Aorta (tissue), 5 donors: ENCODE measurements around the gene PRR30. TPM values are rescaled to one million over a fixed set of nuclear protein-coding genes. Genes with fewer than 3 reads are reported as not detected.

Experiments used
- ATAC-seq: fragments of 200-7000 bp; cut with Tn5 transposase; one replicate; pipeline ENCODE4 v1.9.1; 2022; ENCODE audit warnings: moderate library complexity; ENCODE audit not compliant: low FRiP score
- DNase-seq, 2 donors: peaks; one replicate each; pipeline ENCODE4 v3.0.0-alpha.2; 2020
- H3K27ac ChIP-seq, 2 donors: one replicate each; pipeline ENCODE4 v1.5.1; 2013; ENCODE audit warnings: low read length in 2 of 2, mild to moderate bottlenecking in 2 of 2, moderate library complexity in 2 of 2, control low read depth in 1 of 2, inconsistent platforms in 1 of 2, low read depth in 1 of 2
- H3K27me3 ChIP-seq, 2 donors: one replicate each; pipeline ENCODE4 v1.6.1; 2013; ENCODE audit warnings: control low read depth in 1 of 2, low read length in 1 of 2, mild to moderate bottlenecking in 1 of 2, moderate library complexity in 1 of 2; ENCODE audit not compliant: insufficient read depth in 2 of 2, control insufficient read depth in 1 of 2
- H3K36me3 ChIP-seq, 2 donors: one replicate each; pipeline ENCODE4 v1.6.1; 2013; ENCODE audit warnings: control low read depth in 1 of 2, low read length in 1 of 2, mild to moderate bottlenecking in 1 of 2; ENCODE audit not compliant: insufficient read depth in 2 of 2, control insufficient read depth in 1 of 2
- H3K4me1 ChIP-seq, 2 donors: one replicate each; pipeline ENCODE4 v1.6.1; 2013; ENCODE audit warnings: low read length in 2 of 2, control low read depth in 1 of 2, mild to moderate bottlenecking in 1 of 2, moderate library complexity in 1 of 2; ENCODE audit not compliant: insufficient read depth in 2 of 2, control insufficient read depth in 1 of 2
- H3K4me3 ChIP-seq, 2 donors: one replicate each; pipeline ENCODE4 v1.5.1; 2013; ENCODE audit warnings: low read length in 2 of 2, control low read depth in 1 of 2, mild to moderate bottlenecking in 1 of 2
- H3K9me3 ChIP-seq: one replicate; pipeline ENCODE4 v1.6.1; 2013; ENCODE audit warnings: mild to moderate bottlenecking, low read length; ENCODE audit not compliant: control insufficient read depth
- WGBS, 2 donors: extraction: QIAGEN DNeasy Blood & Tissue Kit; methylation state at CpG; one replicate each; pipeline ENCODE4 v1.1.7; 2013; 5-methylcytosine and 5-hydroxymethylcytosine counted together
- intact Hi-C, 2 donors: fragments of 100-400 bp; cut with DNase I; formaldehyde crosslinking; loops; one replicate each; pipeline versions ENCODE4 v1.14.2 to v1.15.0; 2022
- polyA plus RNA-seq, 2 donors: library from polyadenylated mRNA; stranded (reverse); fragments of 200-250 nt; gene quantifications; one replicate each; pipeline ENCODE4 v1.2.3, GENCODE V29; 2013
- total RNA-seq, 2 donors: library from RNA; stranded (reverse); fragmentation: NEBNext Ultra II Directional; extraction: Animal tissue kit (Norgen Biotek cat#: 25700); gene quantifications; one replicate each; pipeline ENCODE4 v1.2.1, GENCODE V29; 2021
- donor health status: healthy with polysubstance abuse.
- donor health status: Bipolar disorder and iron deficiency.
- donor health status: DM: no; HTN: no; CAD: no.
- donor health status: DM: no; HTN: no; CAD: no.
- donor health status: DM: yes; HTN: yes; CAD: no.

The PRR30 gene
- total and polyA plus RNA-seq, 4 donors, result not detected

- intact Hi-C loops, result no loop called here
- no peaks in the 10 kb centered on the region for H3K36me3 ChIP-seq
- H3K4me1 ChIP-seq, result no peaks in the 10 kb centered on the region
- DNase-seq (peak in 1 of 2 donors; percentile 74), ATAC-seq (no peak)
- H3K27me3 ChIP-seq, result no peaks in the 10 kb centered on the region
- whole genome bisulfite sequencing, 2 donors, result 40 to 45% methylated on average over 12 of the region's 12 CpGs
- H3K27ac ChIP-seq, result no peak within 1 kb of the TSS
- H3K9me3 ChIP-seq, result no peaks in the 10 kb centered on the region
- H3K4me3 ChIP-seq, result no peak within 1 kb of the TSS
Measured at GRCh38 chr2:27148801-27149439, 9.7 kb upstream of the PRR30 start, which contains the start of gene TCF23. Gene TCF23, plus strand, starts transcription at chr2:27149004. Its CDS starts 130 bp downstream, at chr2:27149134.

- H3K27me3 ChIP-seq, result no peaks in the 10 kb centered on the region
- no peak for ATAC-seq
- no peak overlapping the region for H3K27ac ChIP-seq
- H3K4me3 ChIP-seq, result no peak overlapping the region
- H3K4me1 ChIP-seq, result no peaks in the 10 kb centered on the region
- no peaks in the 10 kb centered on the region for H3K36me3 ChIP-seq
- peak in 1 of 2 donors; percentile 23 for DNase-seq
- intact Hi-C loops, result no loop called here
- no peaks in the 10 kb centered on the region for H3K9me3 ChIP-seq
- 91 to 92% methylated on average over 8 of the region's 8 CpGs for WGBS, 2 donors
Measured at GRCh38 chr2:27147935-27148334, 8.7 kb upstream of the PRR30 start.

DNA sequence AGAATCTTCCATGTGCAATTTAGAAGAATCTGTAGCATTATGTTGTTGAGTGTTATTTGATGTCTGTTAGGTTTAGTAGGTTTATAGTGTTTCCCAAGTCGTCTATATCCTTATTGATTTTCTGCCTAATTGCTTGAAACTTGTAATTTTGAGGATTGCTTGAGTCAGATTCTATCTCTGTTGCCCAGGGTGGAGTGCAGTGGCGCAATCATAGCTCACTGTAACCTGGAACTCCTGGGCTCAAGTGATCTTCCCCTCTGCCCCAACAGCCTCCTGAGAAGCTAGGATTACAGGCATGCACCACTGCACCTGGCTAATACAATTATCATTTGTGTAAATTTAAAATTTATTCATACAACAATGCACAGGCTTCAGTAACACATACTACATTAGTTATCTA is 6.5 kb upstream of the PRR30 start:
- no peaks in the 10 kb centered on the region for H3K27me3 ChIP-seq
- H3K4me1 ChIP-seq, result no peaks in the 10 kb centered on the region
- 80 to 84% methylated on average over 2 of the region's 2 CpGs for WGBS, 2 donors
- ATAC-seq (no peak), DNase-seq (no peak)
- no peak overlapping the region for H3K4me3 ChIP-seq
- intact Hi-C loops, result no loop called here
- H3K9me3 ChIP-seq, result no peaks in the 10 kb centered on the region
- no peak overlapping the region for H3K27ac ChIP-seq
- H3K36me3 ChIP-seq, result no peaks in the 10 kb centered on the region

DNA sequence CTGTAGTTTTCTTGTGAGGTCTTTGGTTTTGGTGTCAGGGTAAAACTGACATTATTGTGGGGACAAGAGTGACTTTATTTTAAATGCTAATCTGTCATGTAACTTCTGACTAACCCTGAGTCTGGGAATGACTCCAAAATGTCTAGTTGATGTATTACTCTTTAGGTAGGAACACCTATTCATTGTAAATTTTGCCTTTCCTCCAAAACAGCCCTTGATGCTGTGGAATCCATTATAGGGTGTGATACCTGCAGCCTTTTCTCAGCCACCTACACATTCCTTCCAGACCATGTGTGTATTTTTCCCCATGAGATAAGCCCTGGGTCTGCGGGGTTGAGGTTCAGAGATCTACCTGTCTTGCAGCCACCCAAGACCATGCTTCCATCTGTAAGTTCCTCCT is 4.1 kb upstream of the PRR30 start:
- intact Hi-C loops, result no loop called here
- Histone ChIP-seq H3K27me3 (no peaks in the 10 kb centered on the region), H3K36me3 (no peaks in the 10 kb centered on the region), H3K9me3 (no peaks in the 10 kb centered on the region), H3K4me3 (no peak overlapping the region), H3K4me1 (no peaks in the 10 kb centered on the region), H3K27ac (no peak overlapping the region)
- no peak for DNase-seq
- 80 to 89% methylated on average over 1 of the region's 1 CpG for WGBS, 2 donors
- ATAC-seq, result no peak

DNA sequence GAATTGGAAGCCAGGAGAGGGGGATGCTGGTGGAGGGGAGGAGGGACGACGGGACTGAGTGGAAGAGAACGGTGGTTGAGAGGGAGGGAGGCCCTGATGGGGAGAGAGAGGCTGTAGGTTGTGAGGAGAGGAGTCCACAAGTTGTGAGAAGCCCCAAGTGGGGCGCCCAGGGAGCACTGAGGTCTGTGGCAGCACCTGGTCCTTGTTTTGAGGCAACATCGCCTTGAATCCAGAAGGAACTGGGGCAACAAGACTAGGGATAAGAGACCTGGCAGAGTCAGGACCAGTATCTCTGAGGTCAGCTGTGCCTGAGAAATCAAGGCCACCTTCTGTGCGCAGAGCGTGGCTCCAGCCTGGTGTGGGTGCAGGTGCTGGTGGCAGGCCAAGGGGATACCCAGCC is 1.1 kb downstream of the PRR30 start:
- 81 to 82% methylated on average over 7 of the region's 7 CpGs for WGBS, 2 donors
- H3K4me3 ChIP-seq, result no peak overlapping the region
- no peaks in the 10 kb centered on the region for H3K27me3 ChIP-seq
- DNase-seq (no peak), ATAC-seq (no peak)
- no peaks in the 10 kb centered on the region for H3K9me3 ChIP-seq
- no peaks in the 10 kb centered on the region for H3K36me3 ChIP-seq
- intact Hi-C loops, result no loop called here
- no peak overlapping the region for H3K27ac ChIP-seq
- H3K4me1 ChIP-seq, result no peaks in the 10 kb centered on the region

DNA sequence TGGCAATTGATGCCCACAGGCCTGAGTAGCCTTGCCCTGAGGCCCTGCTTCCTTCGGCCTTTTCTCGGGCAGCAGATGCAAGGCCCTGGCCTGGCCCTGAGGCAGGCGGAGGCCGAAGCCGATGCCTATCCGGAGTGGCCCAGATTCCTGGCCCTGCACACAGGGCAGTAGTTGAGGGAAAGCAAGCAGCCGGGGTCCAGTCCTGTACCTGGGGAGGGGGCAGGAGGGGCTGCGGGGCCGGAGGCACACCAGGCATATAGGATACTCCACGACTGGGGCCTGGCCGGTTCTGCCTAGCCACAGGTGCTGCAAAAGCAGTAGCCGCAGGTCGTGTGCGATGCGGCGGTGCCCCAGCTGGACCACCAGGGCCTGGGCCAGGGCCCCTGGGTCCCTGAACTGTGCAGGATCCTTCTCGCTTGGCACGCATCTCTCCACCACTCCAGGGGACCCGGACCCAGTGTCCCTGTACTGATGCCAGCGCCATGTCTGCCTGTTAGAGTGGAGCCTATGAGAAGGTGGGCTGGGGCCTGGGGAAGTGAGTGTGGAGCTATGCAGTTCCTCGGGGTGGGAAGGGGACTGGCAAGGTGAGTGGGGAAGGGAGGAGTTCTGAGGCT is 1.8 kb downstream of the PRR30 start:
- H3K27ac ChIP-seq, result no peak overlapping the region
- H3K4me3 ChIP-seq, result no peak overlapping the region
- H3K27me3 ChIP-seq, result no peaks in the 10 kb centered on the region
- no peaks in the 10 kb centered on the region for H3K4me1 ChIP-seq
- no peak for DNase-seq
- H3K9me3 ChIP-seq, result no peaks in the 10 kb centered on the region
- no peak for ATAC-seq
- H3K36me3 ChIP-seq, result no peaks in the 10 kb centered on the region
- intact Hi-C loops, result no loop called here
- WGBS, 2 donors, result 91 to 95% methylated on average over 21 of the region's 21 CpGs

- Histone ChIP-seq H3K9me3 (no peaks in the 10 kb centered on the region), H3K4me1 (no peaks in the 10 kb centered on the region), H3K36me3 (no peaks in the 10 kb centered on the region), H3K4me3 (no peak overlapping the region), H3K27me3 (no peaks in the 10 kb centered on the region), H3K27ac (no peak overlapping the region)
- DNase-seq (no peak), ATAC-seq (no peak)
- intact Hi-C loops, result no loop called here
- 95 to 96% methylated on average over 7 of the region's 7 CpGs for WGBS, 2 donors
Measured at GRCh38 chr2:27136751-27137150, 2.5 kb downstream of the PRR30 start.

DNA sequence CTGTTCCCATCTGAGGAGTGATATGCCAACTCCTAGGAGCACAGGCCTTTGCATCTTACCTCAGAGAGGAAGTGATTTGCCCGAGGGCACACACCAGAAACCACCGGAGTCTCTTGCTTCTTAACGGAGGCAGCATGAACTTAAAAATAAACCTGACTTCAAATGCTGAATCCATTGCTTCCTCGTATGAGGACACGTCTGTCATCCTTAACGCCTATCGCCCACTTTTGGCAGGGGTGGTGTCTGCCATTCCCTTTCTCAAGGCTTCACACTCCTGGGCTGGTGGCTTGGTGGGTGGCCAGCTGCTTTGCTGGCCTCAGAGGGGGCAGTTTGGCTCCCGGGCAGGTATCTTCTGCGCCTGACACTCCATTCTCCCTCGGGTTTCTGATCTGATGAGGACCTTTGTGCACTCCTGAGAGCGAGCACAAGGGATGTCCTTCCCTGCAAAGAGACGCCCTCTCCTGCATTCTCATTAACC is 3.7 kb downstream of the PRR30 start:
- DNase-seq (no peak), ATAC-seq (no peak)
- Histone ChIP-seq H3K4me3 (no peak overlapping the region), H3K9me3 (no peaks in the 10 kb centered on the region), H3K27me3 (no peaks in the 10 kb centered on the region), H3K27ac (no peak overlapping the region), H3K4me1 (no peaks in the 10 kb centered on the region), H3K36me3 (peaks cover 0 to 6% of the 10 kb centered on the region in 2 donors)
- 86% methylated on average over 12 of the region's 12 CpGs for WGBS, 2 donors
- intact Hi-C loops, result no loop called here
